ENCODE measurements around the gene IFI30.

- no peak for TF ChIP-seq RXRA (IDR thresholded peaks at IDR 0.05)
- TF ChIP-seq CTCF (IDR thresholded peaks at IDR 0.05; ENCODE audit: low read depth, low read length, missing input control): no peak
- TF ChIP-seq NR2F2 (IDR thresholded peaks at IDR 0.05): no peak
- no peak for TF ChIP-seq FOXA1 (IDR thresholded peaks at IDR 0.05)
- no peak for TF ChIP-seq SP1 (IDR thresholded peaks at IDR 0.05)
These were observed 15.1 kb upstream of the IFI30 start for GRCh38 chr19:18158467-18158866.
